Nephron progenitor cell (in vitro differentiated cells): ENCODE results near the gene RAC3.

Experiments
- DNase-seq: peaks from one replicate; pipeline ENCODE4 v3.0.0; 2021
- H3K27ac Mint-ChIP-seq: 2 replicates; pipeline ENCODE4 v1.8.0; 2021; ENCODE audit warnings: mild to moderate bottlenecking, moderate library complexity, mixed read lengths
- H3K27me3 Mint-ChIP-seq: 2 replicates; pipeline ENCODE4 v1.8.0; 2021; ENCODE audit warnings: mild to moderate bottlenecking, low read depth, mixed read lengths; ENCODE audit not compliant: poor library complexity
- H3K36me3 Mint-ChIP-seq: 2 replicates; pipeline ENCODE4 v1.8.0; 2021; ENCODE audit warnings: low read depth, mixed read lengths
- H3K4me1 Mint-ChIP-seq: 2 replicates; pipeline ENCODE4 v1.8.0; 2021; ENCODE audit warnings: mixed read lengths
- H3K4me3 Mint-ChIP-seq: 2 replicates; pipeline ENCODE4 v1.8.0; 2021; ENCODE audit warnings: mild to moderate bottlenecking, moderate library complexity, mixed read lengths
- H3K9me3 Mint-ChIP-seq: 2 replicates; pipeline ENCODE4 v1.8.0; 2021; ENCODE audit warnings: mild to moderate bottlenecking, moderate library complexity, mixed read lengths
- CTCF ChIP-seq: fragments of 200-600 bp; sonication (generic); IDR thresholded peaks from 2 replicates; pipeline ENCODE4 v1.5.0; 2021; ENCODE audit warnings: antibody characterized with exemption

RAC3 gene

DNA sequence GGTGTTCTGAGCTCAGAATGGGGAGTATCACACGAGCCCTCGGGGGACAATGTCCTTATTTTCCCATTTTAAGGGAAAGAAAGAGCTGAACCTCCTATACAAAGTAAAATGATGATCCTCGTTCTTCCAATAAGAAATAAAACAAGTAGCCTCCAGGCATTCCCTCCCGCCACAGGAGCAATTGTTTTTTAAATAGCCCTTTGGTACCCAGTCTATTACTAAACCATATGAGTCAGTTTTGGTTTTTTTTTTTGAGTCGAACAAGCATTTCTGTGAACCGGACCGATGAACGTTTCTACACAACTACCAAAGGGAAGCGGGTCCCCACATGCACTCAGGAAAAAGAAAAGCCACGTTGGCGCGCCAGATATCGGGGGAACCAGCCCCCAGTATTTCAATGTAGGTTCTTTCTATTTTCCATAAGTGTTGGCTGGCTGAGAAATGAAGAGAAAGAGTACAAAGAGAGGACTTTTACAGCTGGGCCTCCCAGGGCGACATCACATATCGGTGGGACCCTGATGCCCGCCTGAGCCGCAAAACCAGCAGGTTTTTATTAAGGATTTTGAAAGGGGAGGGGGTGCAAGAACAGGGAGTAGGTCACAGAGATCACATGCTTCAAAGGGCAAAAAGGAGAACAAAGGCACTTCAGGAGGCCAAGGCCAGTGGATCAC, 9.8 kb downstream of the RAC3 start:
- peaks cover 5% of the 10 kb centered on the region for H3K27me3 Mint-ChIP-seq
- H3K4me3 Mint-ChIP-seq = no peak overlapping the region
- H3K4me1 Mint-ChIP-seq = peaks cover 27% of the 10 kb centered on the region

DNA sequence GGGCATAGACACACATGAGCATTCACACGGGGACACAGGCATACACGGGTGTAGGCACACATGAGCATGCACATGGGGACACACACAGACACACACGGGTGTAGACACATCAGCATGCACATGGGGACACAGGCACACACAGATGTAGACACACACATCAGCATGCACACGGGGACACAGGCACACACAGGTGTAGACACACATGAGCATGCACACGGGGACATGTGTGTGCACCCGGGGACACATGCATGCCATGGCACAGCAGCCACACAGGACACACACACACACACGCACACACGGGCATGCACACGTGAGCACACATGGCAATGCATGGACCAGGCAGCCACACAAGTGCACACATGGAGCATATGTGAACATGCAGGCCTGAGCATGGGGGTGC, 11.2 kb downstream of the RAC3 start:
- Mint-ChIP-seq H3K4me1 (peaks cover 25% of the 10 kb centered on the region), H3K27me3 (peaks cover 5% of the 10 kb centered on the region), H3K36me3 (peaks cover 6% of the 10 kb centered on the region), H3K4me3 (no peak overlapping the region), H3K27ac (no peak overlapping the region), H3K9me3 (peaks cover 8% of the 10 kb centered on the region)
- no peak for DNase-seq
- no peak for TF ChIP-seq CTCF

More for the DNA sequence above, 9.8 kb downstream of the RAC3 start:
- H3K9me3 Mint-ChIP-seq = peaks cover 8% of the 10 kb centered on the region
- H3K36me3 Mint-ChIP-seq = no peaks in the 10 kb centered on the region
- no peak for TF ChIP-seq CTCF
- DNase-seq = no peak
- H3K27ac Mint-ChIP-seq = no peak overlapping the region

DNA sequence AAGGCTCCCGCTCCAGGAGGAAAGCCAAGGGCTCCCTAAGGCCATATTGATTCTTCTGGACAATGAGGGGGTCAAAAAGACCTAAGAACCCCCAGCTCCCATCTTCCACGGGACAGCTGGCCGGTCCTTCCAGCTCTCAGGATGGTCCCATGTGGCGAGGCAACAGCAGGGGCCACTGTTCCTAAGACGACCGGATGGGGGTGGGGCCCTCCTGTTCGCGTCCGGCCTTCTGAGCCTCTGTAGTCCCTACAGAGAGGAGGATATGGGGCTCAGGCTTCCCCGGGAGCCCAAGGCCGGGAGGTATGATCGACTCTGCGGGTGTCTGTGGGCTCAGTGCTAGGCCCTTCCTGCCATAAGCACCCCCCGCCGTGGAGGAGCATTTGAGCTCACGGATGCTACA, 12.0 kb downstream of the RAC3 start:
- Mint-ChIP-seq H3K27me3 (peaks cover 3% of the 10 kb centered on the region), H3K27ac (no peak overlapping the region), H3K9me3 (peaks cover 4% of the 10 kb centered on the region), H3K4me1 (peaks cover 20% of the 10 kb centered on the region), H3K36me3 (peaks cover 8% of the 10 kb centered on the region), H3K4me3 (no peak overlapping the region)
- no peak for TF ChIP-seq CTCF
- DNase-seq = no peak

DNA sequence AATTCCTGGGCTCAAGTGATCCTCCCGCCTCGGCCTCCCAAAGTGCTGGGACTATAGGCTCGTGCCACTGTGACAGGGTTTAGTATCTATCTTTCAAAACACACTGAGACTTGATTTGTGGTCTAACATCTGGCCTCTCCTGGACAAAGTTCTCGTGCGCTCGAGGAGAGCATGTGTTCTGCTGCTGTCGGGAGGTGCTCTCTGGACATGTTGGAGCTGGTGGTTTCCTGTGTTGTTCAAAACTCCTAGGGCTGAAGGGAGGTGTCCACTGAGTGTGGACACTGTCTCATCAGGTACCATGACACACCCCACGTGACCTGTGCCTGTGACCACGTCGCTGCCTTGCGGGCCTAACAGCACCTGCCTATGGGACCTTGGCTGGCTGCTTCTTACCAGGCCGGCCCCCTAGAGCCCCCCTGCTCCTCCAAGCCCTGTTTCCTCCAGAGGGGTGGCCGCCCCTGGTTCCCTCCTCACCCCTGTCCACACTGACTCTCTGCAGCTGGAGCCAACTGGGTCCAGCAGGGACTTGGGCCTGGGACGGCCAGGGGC, 14.5 kb downstream of the RAC3 start:
- H3K36me3 Mint-ChIP-seq = peaks cover 8% of the 10 kb centered on the region
- H3K4me3 Mint-ChIP-seq = no peak overlapping the region
- DNase-seq = no peak
- no peaks in the 10 kb centered on the region for H3K9me3 Mint-ChIP-seq
- H3K27me3 Mint-ChIP-seq = no peaks in the 10 kb centered on the region
- no peak for TF ChIP-seq CTCF
- peaks cover 20% of the 10 kb centered on the region for H3K4me1 Mint-ChIP-seq
- H3K27ac Mint-ChIP-seq = no peak overlapping the region

- Mint-ChIP-seq H3K27me3 (no peaks in the 10 kb centered on the region), H3K4me3 (no peak overlapping the region), H3K4me1 (peaks cover 15% of the 10 kb centered on the region), H3K27ac (peak overlapping the region; percentile 93), H3K36me3 (peaks cover 8% of the 10 kb centered on the region), H3K9me3 (no peaks in the 10 kb centered on the region)
- no peak for TF ChIP-seq CTCF
- no peak for DNase-seq
These were observed 15.4 kb downstream of the RAC3 start for GRCh38 chr17:82046903-82047302.

DNA sequence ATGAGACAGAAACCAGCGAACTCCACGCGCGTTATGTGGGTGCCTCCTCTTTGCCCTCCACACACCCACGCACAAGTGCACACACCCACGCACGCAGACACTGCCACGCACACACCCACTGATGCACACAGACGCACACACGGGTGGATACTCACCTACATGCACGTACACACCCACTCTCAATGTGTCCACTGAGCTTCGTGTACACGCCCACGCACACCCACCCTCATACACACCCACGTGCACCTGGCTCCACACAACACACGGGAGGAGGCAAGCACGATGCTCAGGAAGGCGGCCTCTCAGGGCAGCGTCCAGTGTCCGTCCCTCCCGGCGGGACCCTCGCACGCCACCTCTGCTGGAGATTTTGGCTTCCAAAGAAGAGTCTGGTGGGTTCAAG, 15.9 kb downstream of the RAC3 start:
- Mint-ChIP-seq H3K36me3 (peaks cover 8% of the 10 kb centered on the region), H3K9me3 (no peaks in the 10 kb centered on the region), H3K27ac (peak overlapping the region; percentile 58), H3K27me3 (no peaks in the 10 kb centered on the region), H3K4me3 (no peak overlapping the region), H3K4me1 (peaks cover 13% of the 10 kb centered on the region)
- no peak for DNase-seq
- TF ChIP-seq CTCF = no peak
